ENCODE measurements around the gene PRSS57. TPM values are rescaled to one million over a fixed set of nuclear protein-coding genes. Genes with fewer than 3 reads are reported as not detected.

The PRSS57 gene
- total RNA-seq, 2 experiments from 2014 or later = not detected

DNA sequence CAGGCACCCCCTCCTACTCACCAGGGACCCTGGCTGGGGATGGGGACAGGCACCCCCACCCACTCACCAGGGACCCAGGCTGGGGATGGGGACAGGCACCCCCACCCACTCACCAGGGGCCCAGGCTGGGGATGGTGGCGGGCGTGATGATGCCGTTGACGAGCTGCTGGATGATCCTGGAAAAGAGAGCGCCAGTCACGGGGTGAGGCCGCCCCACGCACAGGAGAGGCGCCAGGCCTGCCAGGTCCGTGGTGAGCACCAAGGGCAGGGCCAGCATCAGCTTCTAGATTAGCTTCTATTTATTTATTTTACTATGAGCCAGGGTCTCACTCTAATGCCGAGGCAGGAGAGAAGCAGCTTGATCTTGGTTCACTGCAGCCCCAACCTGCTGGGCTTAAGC lies 45.1 kb downstream of the PRSS57 start:
- Mint-ChIP-seq H3K27me3 (no peaks in the 10 kb centered on the region), H3K36me3 (peaks cover 15% of the 10 kb centered on the region)

DNA sequence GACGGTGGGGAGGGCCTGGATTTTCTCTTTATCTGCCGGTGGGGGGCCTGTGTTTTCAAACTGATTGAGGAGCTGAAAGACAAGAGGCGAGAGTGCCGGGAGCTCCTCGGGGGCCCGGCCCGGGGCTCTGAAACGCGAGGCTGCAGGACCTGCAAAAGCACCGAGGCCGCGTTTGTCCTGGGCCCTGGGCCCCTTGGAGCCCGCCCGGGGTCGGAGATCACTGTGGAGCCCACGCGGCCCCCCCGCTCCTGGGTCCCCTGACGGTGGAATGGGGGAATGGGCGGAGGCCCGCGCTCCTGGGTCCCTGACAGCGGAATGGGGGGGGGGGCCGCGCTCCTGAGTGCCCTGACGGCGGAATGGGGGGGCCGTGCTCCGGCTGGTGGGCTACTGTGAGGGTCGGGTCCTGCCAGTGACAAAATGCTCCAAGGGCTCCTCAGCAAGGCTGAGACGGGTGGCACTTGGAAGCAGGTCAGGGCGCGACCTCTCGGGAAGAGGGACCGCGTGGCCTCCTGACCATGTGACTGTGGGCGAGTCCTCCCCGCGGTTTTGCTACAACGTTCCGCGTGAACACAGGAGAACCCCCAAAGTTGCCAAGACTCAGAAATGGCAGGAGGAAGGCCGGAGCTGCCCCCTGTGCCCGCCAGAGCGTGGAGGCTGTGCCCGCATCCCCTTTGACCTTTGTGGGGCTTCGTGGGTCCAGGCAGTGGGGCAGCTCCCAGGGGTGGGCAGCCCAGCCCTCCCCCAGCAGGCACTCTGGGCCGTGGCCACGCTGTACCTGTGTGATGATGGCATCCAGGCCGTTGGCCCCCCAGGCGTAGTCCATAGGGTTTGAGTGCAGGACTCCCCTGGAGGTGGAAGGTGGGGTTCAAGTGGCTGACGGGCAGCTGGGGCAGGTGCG lies 46.1 kb downstream of the PRSS57 start:
- DNase-seq = no peak
- H3K36me3 Mint-ChIP-seq = peaks cover 15% of the 10 kb centered on the region
- CTCF ChIA-PET = no interaction called here

More for the DNA sequence above, 45.1 kb downstream of the PRSS57 start:
- Mint-ChIP-seq H3K27ac (no peak overlapping the region), H3K9me3 (no peaks in the 10 kb centered on the region), H3K4me3 (no peak overlapping the region), H3K4me1 (ENCODE audit: low read depth) (peaks cover 5% of the 10 kb centered on the region)
- ChIA-PET POLR2A (interaction anchor here (0.5 to 0.9 kb wide), 2 partner anchors 64 to 92 kb away, joined by 3 read pairs; no protein-coding TSS in a partner anchor), CTCF (no interaction called here)
- no peak for DNase-seq
- intact Hi-C loops (cut with micrococcal nuclease) = no loop called here

DNA sequence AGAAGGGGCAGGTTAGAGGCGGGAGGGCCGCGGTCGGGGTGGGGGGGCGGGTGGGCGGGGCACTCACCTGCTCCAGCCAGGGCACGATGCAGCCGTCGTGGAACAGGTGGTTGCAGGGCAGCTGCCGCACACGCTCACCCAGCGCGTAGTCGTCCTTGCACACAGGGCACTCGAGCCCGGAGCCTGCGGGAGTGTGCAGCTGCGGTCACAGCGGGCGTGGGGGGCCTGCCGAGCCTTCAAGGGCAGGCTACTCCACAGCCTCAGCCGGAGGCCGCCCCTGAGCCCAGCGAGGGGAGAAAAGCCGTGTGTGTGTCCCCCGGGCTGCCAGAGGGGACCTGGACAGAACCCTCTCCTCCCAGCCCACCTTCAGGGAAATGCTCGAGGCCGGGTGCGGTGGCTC lies 46.9 kb downstream of the PRSS57 start:
- intact Hi-C loops (cut with micrococcal nuclease) = no loop called here
- Mint-ChIP-seq H3K36me3 (peaks cover 15% of the 10 kb centered on the region), H3K9me3 (no peaks in the 10 kb centered on the region), H3K4me3 (no peak overlapping the region), H3K27ac (no peak overlapping the region), H3K27me3 (no peaks in the 10 kb centered on the region), H3K4me1 (ENCODE audit: low read depth) (no peaks in the 10 kb centered on the region)
- ChIA-PET CTCF (no interaction called here), POLR2A (no interaction called here)
- DNase-seq = no peak

More for the DNA sequence above, 46.1 kb downstream of the PRSS57 start:
- intact Hi-C loops (cut with micrococcal nuclease) = no loop called here
- POLR2A ChIA-PET = no interaction called here
- H3K27ac Mint-ChIP-seq = no peak overlapping the region
- no peak overlapping the region for H3K4me3 Mint-ChIP-seq
- no peaks in the 10 kb centered on the region for H3K4me1 Mint-ChIP-seq (ENCODE audit: low read depth)
- no peaks in the 10 kb centered on the region for H3K27me3 Mint-ChIP-seq
- no peaks in the 10 kb centered on the region for H3K9me3 Mint-ChIP-seq

DNA sequence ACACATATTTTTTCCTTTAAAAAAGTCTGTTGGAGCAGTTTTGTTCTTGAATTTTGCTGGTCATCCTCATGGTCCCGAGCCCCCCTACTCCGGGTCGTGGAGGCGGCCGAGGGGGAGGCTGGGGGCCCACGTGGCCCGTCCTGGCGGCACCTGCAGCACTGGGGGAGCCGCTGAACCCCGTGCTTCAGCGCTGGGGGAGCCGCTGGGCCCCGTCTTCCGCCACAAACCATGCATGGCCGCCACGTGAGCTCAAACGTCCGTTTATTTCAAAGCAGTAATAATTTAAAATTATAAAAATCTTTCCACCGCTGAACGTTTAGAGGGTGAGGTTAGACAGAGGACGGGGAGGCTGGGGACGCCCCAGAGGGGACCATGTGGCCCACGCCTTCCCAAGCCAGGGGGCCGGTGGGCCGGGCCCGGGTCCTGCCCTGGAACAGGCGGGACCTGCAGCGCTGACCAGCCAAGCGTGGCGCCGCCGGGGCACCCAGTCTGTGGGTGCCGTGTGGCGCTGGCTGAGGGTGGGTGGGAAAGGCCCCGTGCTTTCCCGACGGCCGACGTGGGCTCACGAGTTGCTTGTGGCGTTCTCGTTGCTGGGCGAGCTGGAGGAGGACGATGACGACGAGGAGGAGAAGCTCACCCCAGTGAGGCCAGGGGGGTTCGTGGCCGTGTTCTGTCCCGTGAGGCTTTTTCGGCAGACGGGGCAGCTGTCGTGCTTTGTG lies 47.5 kb downstream of the PRSS57 start:
- Mint-ChIP-seq H3K9me3 (no peaks in the 10 kb centered on the region), H3K27me3 (no peaks in the 10 kb centered on the region), H3K27ac (no peak overlapping the region), H3K36me3 (peaks cover 15% of the 10 kb centered on the region), H3K4me3 (no peak overlapping the region), H3K4me1 (ENCODE audit: low read depth) (no peaks in the 10 kb centered on the region)
- DNase-seq = no peak
- intact Hi-C loops (cut with micrococcal nuclease) = no loop called here
- POLR2A ChIA-PET = no interaction called here
- CTCF ChIA-PET = no interaction called here

DNA sequence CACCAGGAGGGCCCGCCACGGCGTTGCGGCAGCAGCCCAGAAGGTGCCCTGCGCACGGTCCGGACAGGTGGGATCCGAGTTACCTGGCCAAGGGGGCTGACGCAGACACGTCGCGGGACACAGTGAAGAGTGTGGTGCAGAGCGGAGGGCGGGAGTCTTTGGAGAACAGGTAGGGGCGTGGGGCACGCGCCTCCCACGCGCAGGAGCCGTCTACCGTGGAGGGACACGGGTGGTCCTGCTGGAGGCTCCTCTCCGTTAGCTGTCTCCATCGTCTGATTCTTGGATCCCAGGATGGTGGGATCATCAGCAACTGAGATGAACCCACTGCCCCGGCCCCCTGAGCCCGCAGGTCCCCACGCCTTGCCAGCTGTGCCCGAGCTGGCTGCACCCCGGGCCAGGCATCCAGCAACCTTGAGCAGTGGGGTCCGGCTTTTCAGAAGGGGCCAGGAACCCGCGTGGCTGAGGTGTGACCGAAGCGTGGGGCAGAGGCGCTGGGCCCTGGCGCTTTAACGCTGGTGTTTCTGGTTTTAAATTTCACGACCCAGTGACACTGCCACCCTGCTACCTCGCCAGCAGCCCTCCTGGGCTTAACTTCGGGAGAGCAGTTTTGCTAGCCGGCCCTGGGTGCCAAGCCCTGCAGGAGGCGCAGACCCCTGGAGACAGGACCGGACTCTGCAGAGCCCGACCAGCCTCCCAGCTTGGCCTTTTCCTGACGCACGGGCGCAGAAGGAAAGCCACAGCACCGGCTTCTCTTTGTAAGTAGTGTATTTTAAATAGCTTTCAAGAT lies 48.3 kb downstream of the PRSS57 start:
- Mint-ChIP-seq H3K36me3 (peaks cover 15% of the 10 kb centered on the region), H3K27me3 (no peaks in the 10 kb centered on the region), H3K4me1 (ENCODE audit: low read depth) (no peaks in the 10 kb centered on the region), H3K9me3 (no peaks in the 10 kb centered on the region), H3K27ac (no peak overlapping the region), H3K4me3 (no peak overlapping the region)
- POLR2A ChIA-PET = no interaction called here
- intact Hi-C loops (cut with micrococcal nuclease) = no loop called here
- no peak for DNase-seq
- CTCF ChIA-PET = no interaction called here

DNA sequence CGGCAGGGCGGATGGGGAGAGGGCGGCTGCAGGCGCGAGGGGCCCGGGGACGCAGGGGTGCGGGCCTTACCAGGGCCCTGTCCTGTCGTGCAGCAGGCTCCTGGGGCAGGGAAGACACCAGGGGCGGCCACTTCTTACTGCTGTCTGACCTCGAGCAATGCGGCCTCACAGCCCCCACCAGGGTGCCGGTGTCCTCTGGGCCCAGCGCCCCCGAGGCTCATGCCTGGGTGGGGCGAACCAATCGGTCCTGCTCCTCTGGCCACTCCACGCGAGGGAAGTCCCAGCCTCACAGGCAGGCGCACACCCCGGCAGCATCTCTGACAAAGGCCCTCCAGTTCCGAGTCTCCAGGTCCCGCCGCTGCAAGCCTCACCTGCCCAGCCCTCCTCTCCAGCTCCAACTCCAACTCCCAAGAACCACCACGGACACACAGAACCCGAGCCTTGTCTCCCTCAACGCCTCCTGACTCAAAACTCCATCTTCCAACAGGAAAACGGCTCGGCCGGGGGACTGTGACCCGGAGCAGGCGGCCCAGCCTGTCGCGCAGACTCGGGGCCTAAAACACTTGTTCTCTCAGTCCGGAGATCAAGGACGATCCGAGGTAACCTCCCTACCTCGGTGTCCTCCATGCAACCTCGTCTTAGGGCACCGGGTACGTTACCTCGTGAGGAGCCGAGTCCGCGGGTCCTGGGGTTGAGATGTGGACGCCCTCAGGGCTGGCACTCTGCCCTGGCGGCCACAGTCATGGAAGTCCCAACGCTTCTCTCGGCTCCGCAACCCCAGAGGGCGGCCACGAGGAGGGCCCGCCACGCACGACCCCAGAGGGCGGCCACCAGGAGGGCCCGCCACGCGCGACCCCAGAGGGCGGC lies 49.1 kb downstream of the PRSS57 start:
- no peak for DNase-seq
- Mint-ChIP-seq H3K9me3 (no peaks in the 10 kb centered on the region), H3K36me3 (peaks cover 15% of the 10 kb centered on the region), H3K4me3 (no peak overlapping the region), H3K27me3 (no peaks in the 10 kb centered on the region), H3K4me1 (ENCODE audit: low read depth) (no peaks in the 10 kb centered on the region), H3K27ac (peak overlapping the region; percentile 51)
- intact Hi-C loops (cut with micrococcal nuclease) = no loop called here
- ChIA-PET POLR2A (no interaction called here), CTCF (no interaction called here)

DNA sequence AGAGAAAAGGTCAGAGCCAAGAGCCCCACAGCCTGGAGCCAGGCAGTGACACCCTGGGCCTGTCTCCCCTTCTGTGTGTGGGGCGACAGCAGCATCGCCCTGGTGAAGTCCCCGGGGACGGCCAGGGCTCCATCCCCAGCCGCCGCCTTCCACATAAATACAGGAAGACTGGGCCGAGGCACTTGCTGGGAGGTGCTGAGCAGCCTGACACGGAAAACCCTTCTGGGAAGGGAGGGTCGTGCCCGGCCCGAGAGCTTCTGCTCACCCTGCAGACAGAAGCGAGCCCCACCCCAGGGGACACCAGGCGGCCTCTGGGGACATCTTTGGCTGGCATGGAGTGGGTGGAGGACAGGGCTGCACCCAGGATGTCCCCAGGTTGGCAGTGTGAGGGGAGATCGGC lies 50.5 kb downstream of the PRSS57 start:
- Mint-ChIP-seq H3K27ac (no peak overlapping the region), H3K4me1 (ENCODE audit: low read depth) (no peaks in the 10 kb centered on the region), H3K4me3 (no peak overlapping the region), H3K27me3 (no peaks in the 10 kb centered on the region), H3K9me3 (no peaks in the 10 kb centered on the region), H3K36me3 (peaks cover 13% of the 10 kb centered on the region)
- DNase-seq = no peak
- POLR2A ChIA-PET = no interaction called here
- CTCF ChIA-PET = interaction anchor here (0.6 kb wide), 1 partner anchor 108 kb away, joined by 4 read pairs; no protein-coding TSS in a partner anchor
- intact Hi-C loops (cut with micrococcal nuclease) = no loop called here

DNA sequence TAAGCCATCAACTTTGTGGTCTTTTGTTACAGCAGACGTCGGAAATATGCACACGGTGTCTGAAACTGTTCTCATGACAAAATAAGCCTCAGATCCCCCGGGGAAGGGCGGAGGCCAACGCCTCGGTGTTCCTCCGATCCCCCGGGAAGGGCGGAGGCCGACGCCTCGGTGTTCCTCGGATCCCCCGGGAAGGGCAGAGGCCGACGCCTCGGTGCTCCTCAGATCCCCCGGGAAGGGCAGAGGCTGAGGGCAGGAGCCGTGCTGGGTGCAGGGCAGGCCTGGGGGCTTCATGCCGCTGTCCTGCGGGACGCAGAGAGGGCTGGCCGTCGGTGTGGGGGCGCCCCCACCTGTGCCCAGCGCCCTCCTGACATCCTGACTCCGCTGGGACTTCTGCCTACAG lies 50.9 kb downstream of the PRSS57 start:
- Mint-ChIP-seq H3K27ac (no peak overlapping the region), H3K4me1 (ENCODE audit: low read depth) (peaks cover 2% of the 10 kb centered on the region), H3K9me3 (no peaks in the 10 kb centered on the region), H3K27me3 (no peaks in the 10 kb centered on the region), H3K4me3 (no peak overlapping the region), H3K36me3 (peaks cover 11% of the 10 kb centered on the region)
- intact Hi-C loops (cut with micrococcal nuclease) = no loop called here
- CTCF ChIA-PET = no interaction called here
- DNase-seq = no peak
- POLR2A ChIA-PET = no interaction called here

DNA sequence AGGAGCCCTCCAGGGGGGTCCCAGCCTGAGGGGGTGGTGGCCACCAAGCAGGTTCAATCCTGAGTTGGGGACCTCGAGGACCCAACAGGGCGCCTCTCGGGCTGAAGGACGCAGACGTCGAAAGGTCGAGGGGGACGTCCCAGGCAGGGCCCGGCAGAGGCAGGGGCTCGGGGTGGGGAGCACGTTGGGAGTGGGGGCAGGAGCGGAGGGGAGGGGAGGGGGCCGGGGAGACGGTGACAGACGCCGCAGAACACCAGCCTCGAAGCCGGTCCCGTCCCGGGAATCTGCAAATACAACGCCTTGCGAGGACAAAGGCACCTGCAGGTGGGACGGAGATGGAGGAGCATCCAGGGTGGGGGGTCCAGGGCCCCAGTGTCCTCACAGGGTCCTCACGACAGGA lies 51.5 kb downstream of the PRSS57 start:
- intact Hi-C loops (cut with micrococcal nuclease) = no loop called here
- POLR2A ChIA-PET = no interaction called here
- DNase-seq = no peak
- CTCF ChIA-PET = no interaction called here
- no peaks in the 10 kb centered on the region for H3K9me3 Mint-ChIP-seq
- no peak overlapping the region for H3K4me3 Mint-ChIP-seq
- H3K27me3 Mint-ChIP-seq = no peaks in the 10 kb centered on the region
- H3K4me1 Mint-ChIP-seq (ENCODE audit: low read depth) = peaks cover 8% of the 10 kb centered on the region
- no peak overlapping the region for H3K27ac Mint-ChIP-seq
- peaks cover 10% of the 10 kb centered on the region for H3K36me3 Mint-ChIP-seq

DNA sequence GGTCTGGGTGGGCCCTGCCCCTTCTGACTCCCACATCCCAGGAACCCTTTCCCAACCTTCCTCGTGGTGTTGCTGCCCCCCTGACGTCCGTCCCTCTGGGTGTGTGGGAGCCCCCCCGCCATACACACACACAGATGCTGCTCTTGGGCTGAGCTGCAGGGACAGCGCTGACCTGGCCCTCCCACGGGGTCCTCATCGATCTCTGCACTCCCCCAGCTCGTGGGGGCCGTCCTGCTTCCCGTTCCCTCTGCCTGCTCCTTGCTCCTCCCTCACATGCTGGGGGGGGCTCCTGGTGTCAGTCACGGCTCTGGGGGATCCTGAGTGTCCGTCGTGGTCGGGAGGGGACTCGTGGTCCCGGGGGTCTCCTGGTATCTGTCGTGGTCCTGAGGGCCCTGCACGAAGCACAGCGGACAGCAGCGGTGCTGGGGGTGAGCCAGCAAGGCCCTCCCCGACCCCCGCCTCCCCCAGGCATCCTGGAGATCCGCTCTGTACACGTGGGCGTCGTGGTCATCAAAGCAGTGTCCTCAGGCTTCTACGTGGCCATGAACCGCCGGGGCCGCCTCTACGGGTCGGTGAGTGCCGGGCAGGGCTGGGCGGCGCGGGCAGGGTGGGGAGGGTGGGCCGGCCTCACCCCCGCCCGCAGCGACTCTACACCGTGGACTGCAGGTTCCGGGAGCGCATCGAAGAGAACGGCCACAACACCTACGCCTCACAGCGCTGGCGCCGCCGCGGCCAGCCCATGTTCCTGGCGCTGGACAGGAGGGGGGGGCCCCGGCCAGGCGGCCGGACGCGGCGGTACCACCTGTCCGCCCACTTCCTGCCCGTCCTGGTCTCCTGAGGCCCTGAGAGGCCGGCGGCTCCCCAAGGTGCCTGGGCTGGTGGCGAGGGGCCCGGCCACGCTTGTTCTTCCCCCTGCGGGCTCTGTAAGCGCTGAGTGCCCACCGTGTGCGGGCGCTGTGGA lies 52.2 kb downstream of the PRSS57 start:
- CTCF ChIA-PET = no interaction called here
- no peak for DNase-seq
- intact Hi-C loops (cut with micrococcal nuclease) = no loop called here
- Mint-ChIP-seq H3K27ac (no peak overlapping the region), H3K4me1 (ENCODE audit: low read depth) (peaks cover 13% of the 10 kb centered on the region), H3K36me3 (peaks cover 8% of the 10 kb centered on the region), H3K9me3 (no peaks in the 10 kb centered on the region), H3K4me3 (no peak overlapping the region), H3K27me3 (no peaks in the 10 kb centered on the region)
- POLR2A ChIA-PET = no interaction called here

DNA sequence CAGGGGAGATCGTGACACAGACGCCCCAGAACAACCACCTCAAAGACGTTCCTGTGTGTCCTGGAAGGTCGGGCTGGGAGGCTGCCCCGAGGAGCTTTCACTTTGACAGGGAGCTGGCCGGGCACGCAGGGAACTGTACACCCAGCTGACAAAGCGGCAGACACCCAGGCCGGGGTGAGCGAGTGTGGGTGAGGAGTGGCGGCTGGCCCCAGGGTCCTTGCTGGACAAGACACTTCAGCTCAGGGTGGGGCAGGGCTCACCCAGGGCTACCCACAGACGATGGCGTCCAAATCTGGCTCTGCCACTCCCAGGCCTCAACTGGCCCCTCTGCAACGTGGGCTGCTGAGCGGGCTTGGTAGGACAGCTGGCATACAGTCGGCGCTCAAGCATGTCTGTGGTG lies 53.5 kb downstream of the PRSS57 start:
- H3K4me3 Mint-ChIP-seq = no peak overlapping the region
- ChIA-PET POLR2A (no interaction called here), CTCF (no interaction called here)
- DNase-seq = no peak
- H3K27ac Mint-ChIP-seq = no peak overlapping the region
- peaks cover 4% of the 10 kb centered on the region for H3K36me3 Mint-ChIP-seq
- peaks cover 13% of the 10 kb centered on the region for H3K4me1 Mint-ChIP-seq (ENCODE audit: low read depth)
- intact Hi-C loops (cut with micrococcal nuclease) = no loop called here
- no peaks in the 10 kb centered on the region for H3K27me3 Mint-ChIP-seq
- H3K9me3 Mint-ChIP-seq = no peaks in the 10 kb centered on the region

All from activated CD4-positive, alpha-beta memory T cell treated with anti-CD3 and anti-CD28 coated beads for 36 hours (primary cell).